ENCODE data around the gene SLC25A26. TPM values are rescaled to one million over a fixed set of nuclear protein-coding genes. Genes with fewer than 3 reads are reported as not detected.
"Not testable (repeated sequence)": the region's sequence is repeated elsewhere in the genome, so short reads cannot be mapped to it uniquely, and the experiment has no call there.

SLC25A26 gene
- total RNA-seq, 2 experiments from 2014 or later, result 22.6 TPM

DNA sequence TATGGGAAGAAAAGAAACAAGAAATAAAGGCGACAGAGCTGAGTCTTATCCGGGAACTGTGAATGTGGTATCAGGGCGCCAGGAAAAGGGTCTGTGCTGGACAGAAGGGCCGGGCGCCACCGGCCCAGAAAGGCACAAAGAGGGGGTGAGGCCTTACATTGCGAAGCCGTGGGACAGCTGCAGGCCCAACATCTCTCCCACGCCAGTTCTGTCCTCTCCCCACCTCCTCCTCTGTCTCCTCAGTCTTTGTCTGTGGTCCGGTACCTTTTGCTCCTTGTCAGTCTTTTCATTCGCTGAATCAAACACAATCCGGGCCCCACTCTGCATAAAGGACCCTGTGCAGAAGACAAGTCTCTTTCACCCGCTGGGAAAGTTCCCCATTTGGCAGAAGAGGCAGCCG lies 198.2 kb downstream of the SLC25A26 start:
- CTCF ChIA-PET, result no interaction called here
- Mint-ChIP-seq H3K27me3 (no peaks in the 10 kb centered on the region), H3K36me3 (peaks cover 57% of the 10 kb centered on the region), H3K4me3 (no peak overlapping the region), H3K27ac (no peak overlapping the region), H3K9me3 (peaks cover 28% of the 10 kb centered on the region), H3K4me1 (ENCODE audit: low read depth) (peaks cover 30% of the 10 kb centered on the region)
- DNase-seq, result no peak
- POLR2A ChIA-PET, result no interaction called here
- intact Hi-C loops (cut with micrococcal nuclease), result no loop called here

DNA sequence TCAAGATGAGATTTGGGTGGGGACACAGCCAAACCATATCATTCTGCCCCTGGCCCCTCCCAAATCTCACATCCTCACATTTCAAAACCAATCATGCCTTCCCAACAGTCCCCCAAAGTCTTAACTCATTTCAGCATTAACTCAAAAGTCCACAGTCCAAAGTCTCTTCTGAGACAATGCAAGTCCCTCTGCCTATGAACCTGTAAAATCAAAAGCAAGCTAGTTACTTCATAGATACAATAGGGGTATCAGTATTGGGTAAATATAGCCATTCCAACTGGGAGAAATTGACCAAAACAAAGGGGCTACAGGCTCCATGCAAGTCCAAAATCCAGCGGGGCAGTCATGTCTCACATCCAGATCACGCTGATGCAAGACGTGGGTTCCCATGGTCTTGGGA lies 200.3 kb downstream of the SLC25A26 start:
- H3K4me3 Mint-ChIP-seq; H3K27me3 Mint-ChIP-seq; POLR2A ChIA-PET; DNase-seq; H3K27ac Mint-ChIP-seq; intact Hi-C loops (cut with micrococcal nuclease): not testable (repeated sequence)
- Mint-ChIP-seq H3K9me3 (peaks cover 30% of the 10 kb centered on the region), H3K4me1 (ENCODE audit: low read depth) (peaks cover 46% of the 10 kb centered on the region), H3K36me3 (peaks cover 53% of the 10 kb centered on the region)
- CTCF ChIA-PET, result interaction anchor here (0.7 kb wide), 1 partner anchor 43 kb away, joined by 3 read pairs; no protein-coding TSS in a partner anchor

DNA sequence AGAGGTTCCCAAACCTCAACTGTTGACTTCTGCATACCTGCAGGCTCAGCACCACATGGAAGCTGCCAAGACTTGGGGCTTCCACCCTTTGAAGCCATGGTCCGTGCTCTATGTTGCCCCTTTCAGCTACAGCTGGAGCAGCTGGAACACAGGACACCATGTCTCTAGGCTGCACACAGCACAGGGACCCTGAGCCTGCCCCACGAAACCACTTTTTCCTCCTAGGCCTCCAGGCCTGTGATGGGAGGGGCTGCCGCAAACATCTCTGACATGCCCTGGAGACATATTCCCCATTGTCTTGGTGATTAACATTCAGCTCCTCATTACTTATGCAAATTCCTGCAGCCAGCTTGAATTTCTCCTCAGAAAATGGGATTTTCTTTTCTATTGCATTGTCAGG lies 201.1 kb downstream of the SLC25A26 start:
- DNase-seq; H3K27me3 Mint-ChIP-seq; H3K27ac Mint-ChIP-seq; intact Hi-C loops (cut with micrococcal nuclease); H3K4me3 Mint-ChIP-seq; POLR2A ChIA-PET: not testable (repeated sequence)
- Mint-ChIP-seq H3K36me3 (peaks cover 46% of the 10 kb centered on the region), H3K4me1 (ENCODE audit: low read depth) (peaks cover 53% of the 10 kb centered on the region), H3K9me3 (peaks cover 30% of the 10 kb centered on the region)
- CTCF ChIA-PET, result interaction anchor here (0.7 kb wide), 1 partner anchor 43 kb away, joined by 3 read pairs; no protein-coding TSS in a partner anchor

DNA sequence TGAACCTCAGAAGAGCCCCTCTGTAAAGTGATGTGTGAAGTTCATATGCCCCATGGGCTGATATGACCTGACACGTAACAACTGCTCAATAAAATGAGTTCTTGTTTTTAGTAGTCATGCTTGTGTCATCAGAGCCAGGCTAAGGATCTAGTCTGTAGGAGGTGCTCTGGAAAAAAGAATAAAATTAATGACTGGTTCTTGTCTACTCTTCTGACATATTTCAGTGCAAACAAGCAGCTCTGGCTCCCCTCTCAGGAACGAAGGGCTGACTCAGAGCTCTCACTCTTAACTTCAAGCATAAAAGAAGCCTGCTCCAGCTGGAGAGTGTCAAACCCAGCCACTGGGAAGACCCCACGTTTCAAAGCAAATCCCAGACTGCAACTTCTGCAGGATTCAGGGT lies 203.0 kb downstream of the SLC25A26 start:
- H3K4me1 Mint-ChIP-seq (ENCODE audit: low read depth), result peaks cover 53% of the 10 kb centered on the region
- intact Hi-C loops (cut with micrococcal nuclease), result loop anchor here (2.0 kb wide), 1 partner anchor 49 kb away; no protein-coding TSS in a partner anchor
- CTCF ChIA-PET, result interaction anchor here (0.7 to 1.1 kb wide), 2 partner anchors 9 to 60 kb away, joined by 3 read pairs; no protein-coding TSS in a partner anchor

DNA sequence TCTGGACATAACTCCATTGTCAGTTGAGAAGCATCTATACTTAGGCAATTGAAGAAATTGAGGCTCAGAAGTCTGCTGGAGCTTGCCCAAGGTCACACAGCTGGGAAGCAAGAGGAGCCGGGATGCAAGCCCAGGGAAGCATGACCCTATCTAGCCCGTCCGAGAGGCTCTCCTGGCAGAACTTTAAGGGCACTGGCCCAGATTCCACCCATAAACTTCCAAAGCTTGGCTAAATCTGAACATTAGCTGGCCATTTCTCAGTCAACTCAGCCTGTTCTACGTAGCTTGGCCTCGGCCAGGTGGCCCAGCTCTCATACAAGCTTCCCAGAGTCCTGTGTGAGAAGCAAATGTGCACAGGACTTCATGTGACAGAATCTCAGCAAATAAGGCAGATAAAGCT lies 204.2 kb downstream of the SLC25A26 start:
- CTCF ChIA-PET, result interaction anchor here (1.3 kb wide), 1 partner anchor 17 kb away, joined by 4 read pairs; no protein-coding TSS in a partner anchor
- Mint-ChIP-seq H3K4me1 (ENCODE audit: low read depth) (peaks cover 51% of the 10 kb centered on the region), H3K27me3 (no peaks in the 10 kb centered on the region), H3K9me3 (peaks cover 30% of the 10 kb centered on the region), H3K27ac (no peak overlapping the region), H3K4me3 (no peak overlapping the region), H3K36me3 (peaks cover 35% of the 10 kb centered on the region)
- no peak for DNase-seq
- intact Hi-C loops (cut with micrococcal nuclease), result loop anchor here (2.0 kb wide), 1 partner anchor 48 kb away; no protein-coding TSS in a partner anchor
- POLR2A ChIA-PET, result no interaction called here

More for the DNA sequence above, 203.0 kb downstream of the SLC25A26 start:
- no peaks in the 10 kb centered on the region for H3K27me3 Mint-ChIP-seq
- peaks cover 42% of the 10 kb centered on the region for H3K36me3 Mint-ChIP-seq
- peaks cover 30% of the 10 kb centered on the region for H3K9me3 Mint-ChIP-seq
- H3K4me3 Mint-ChIP-seq, result no peak overlapping the region
- H3K27ac Mint-ChIP-seq, result peak overlapping the region; percentile 66
- POLR2A ChIA-PET, result no interaction called here
- DNase-seq, result peak; percentile 43

DNA sequence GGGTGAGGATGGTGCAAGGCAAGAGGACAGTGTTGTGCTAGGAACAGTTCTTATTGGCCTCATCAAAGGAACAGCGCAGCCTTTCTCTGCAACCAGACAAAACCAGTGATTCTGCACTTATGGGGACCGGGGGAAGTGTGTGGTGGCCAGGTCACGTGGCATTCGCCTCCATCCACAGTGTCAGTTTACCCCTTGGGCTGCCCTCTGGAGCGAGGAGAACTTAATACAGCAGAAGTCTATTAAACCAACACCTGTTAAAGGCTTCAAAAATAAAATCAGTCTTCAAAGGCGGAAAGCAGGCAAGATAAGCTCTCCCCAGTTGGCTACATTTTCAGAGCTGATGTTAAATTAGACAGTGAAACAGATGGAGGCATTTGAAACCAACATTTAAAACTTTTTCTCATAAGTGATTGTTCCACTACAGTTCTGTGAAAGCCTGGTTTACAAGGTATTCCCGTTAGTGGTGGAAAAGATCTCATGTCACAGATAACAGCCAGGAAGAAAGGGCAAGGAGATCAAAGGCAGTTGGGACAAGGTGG lies 204.8 kb downstream of the SLC25A26 start:
- Mint-ChIP-seq H3K27me3 (no peaks in the 10 kb centered on the region), H3K36me3 (peaks cover 29% of the 10 kb centered on the region), H3K4me3 (no peak overlapping the region), H3K9me3 (peaks cover 27% of the 10 kb centered on the region), H3K4me1 (ENCODE audit: low read depth) (peaks cover 47% of the 10 kb centered on the region), H3K27ac (no peak overlapping the region)
- ChIA-PET POLR2A (no interaction called here), CTCF (interaction anchor here (1.3 kb wide), 1 partner anchor 18 kb away, joined by 4 read pairs; no protein-coding TSS in a partner anchor)
- intact Hi-C loops (cut with micrococcal nuclease), result loop anchor here (2.0 kb wide), 1 partner anchor 47 kb away; no protein-coding TSS in a partner anchor
- DNase-seq, result no peak

DNA sequence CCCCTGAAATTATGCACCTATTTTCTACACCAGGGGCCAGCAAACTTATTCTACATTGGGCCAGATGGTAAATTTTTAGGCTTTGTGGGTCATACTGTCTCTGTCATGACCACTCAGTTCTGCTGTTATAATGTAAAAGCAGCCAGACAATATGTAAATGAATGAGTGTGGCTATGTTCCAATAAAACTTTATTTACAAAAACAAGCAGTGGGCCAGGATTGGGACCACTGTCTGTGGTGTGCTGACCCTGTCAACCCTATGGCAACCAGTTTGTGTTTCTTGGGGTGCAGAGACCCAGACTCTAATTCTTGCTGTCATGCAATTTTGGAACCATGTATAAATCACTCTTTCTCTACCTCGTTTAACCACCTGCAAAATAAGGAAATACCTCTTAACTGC lies 205.3 kb downstream of the SLC25A26 start:
- ChIA-PET POLR2A (no interaction called here), CTCF (interaction anchor here (1.3 kb wide), 1 partner anchor 18 kb away, joined by 4 read pairs; no protein-coding TSS in a partner anchor)
- Mint-ChIP-seq H3K27me3 (no peaks in the 10 kb centered on the region), H3K36me3 (peaks cover 25% of the 10 kb centered on the region), H3K27ac (no peak overlapping the region), H3K4me1 (ENCODE audit: low read depth) (peaks cover 51% of the 10 kb centered on the region), H3K9me3 (peaks cover 22% of the 10 kb centered on the region), H3K4me3 (no peak overlapping the region)
- no peak for DNase-seq
- intact Hi-C loops (cut with micrococcal nuclease), result no loop called here

DNA sequence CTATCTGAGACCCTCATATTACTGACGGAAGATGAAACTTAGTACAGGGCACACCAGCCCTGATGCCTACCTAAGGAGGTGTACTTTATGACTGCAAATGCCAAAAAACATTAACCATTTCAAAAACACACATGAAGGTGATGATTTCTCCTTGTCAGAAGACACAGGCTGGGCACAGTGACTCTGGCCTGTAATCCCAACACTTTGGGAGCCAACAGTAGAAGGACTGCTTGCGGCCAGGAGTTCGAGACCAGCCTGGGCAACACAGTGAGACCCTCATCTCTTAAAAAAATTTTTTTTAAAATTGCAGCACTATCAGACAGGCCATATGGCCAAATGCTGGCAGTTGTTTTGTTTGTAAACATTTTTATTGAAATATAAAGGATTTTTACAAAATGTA lies 206.6 kb downstream of the SLC25A26 start:
- no peak for DNase-seq
- intact Hi-C loops (cut with micrococcal nuclease), result no loop called here
- no peak overlapping the region for H3K4me3 Mint-ChIP-seq
- no peak overlapping the region for H3K27ac Mint-ChIP-seq
- peaks cover 49% of the 10 kb centered on the region for H3K4me1 Mint-ChIP-seq (ENCODE audit: low read depth)
- CTCF ChIA-PET, result no interaction called here
- no peaks in the 10 kb centered on the region for H3K27me3 Mint-ChIP-seq
- H3K36me3 Mint-ChIP-seq, result peaks cover 15% of the 10 kb centered on the region
- H3K9me3 Mint-ChIP-seq, result peaks cover 12% of the 10 kb centered on the region
- POLR2A ChIA-PET, result no interaction called here

DNA sequence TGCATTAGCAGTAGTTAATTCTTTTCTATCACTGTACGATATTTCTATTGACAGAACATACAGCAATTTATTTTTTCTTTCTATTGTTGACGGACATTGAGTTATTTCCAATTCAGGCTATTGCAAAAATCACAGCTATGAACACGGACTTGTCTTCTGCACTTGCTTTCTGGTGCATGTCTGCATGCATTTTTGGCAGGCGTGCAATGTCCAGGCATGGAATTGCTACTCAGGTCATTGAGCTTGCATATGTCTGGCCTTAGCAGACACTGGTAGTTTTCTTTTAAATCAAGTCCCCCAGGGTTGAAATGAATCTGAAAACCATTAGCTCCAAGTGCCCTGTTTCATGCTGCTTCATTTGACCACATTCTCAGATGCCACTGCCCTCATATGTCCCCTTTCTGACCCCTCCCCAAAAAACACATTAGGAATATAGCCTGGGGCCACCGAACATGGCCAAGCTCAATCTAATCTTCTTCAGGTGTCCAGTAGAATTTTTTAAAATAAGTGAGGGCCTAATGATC lies 207.2 kb downstream of the SLC25A26 start:
- peaks cover 8% of the 10 kb centered on the region for H3K36me3 Mint-ChIP-seq
- H3K27ac Mint-ChIP-seq, result no peak overlapping the region
- H3K4me3 Mint-ChIP-seq, result no peak overlapping the region
- peaks cover 53% of the 10 kb centered on the region for H3K4me1 Mint-ChIP-seq (ENCODE audit: low read depth)
- no peaks in the 10 kb centered on the region for H3K27me3 Mint-ChIP-seq
- ChIA-PET POLR2A (no interaction called here), CTCF (no interaction called here)
- intact Hi-C loops (cut with micrococcal nuclease), result no loop called here
- H3K9me3 Mint-ChIP-seq, result peaks cover 6% of the 10 kb centered on the region
- DNase-seq, result no peak

Other genes starting within 250 kb of the SLC25A26 start
- gene MAGI1, start 182.1 kb upstream of the SLC25A26 start, total RNA-seq, result under 1 TPM; 0.21 to 0.24 TPM